HG02884 (cell line): ENCODE data around the gene XCL1.
A peak's percentile ranks its signal among the peaks of the same experiment; 100 is the strongest.

ENCODE experiments used
- ATAC-seq: cut with Tn5 transposase; IDR thresholded peaks from one replicate; pipeline ENCODE4 v1.9.1; 2021; ENCODE audit warnings: mild to moderate bottlenecking, moderate library complexity; ENCODE audit not compliant: unreplicated experiment

Gene XCL1

DNA sequence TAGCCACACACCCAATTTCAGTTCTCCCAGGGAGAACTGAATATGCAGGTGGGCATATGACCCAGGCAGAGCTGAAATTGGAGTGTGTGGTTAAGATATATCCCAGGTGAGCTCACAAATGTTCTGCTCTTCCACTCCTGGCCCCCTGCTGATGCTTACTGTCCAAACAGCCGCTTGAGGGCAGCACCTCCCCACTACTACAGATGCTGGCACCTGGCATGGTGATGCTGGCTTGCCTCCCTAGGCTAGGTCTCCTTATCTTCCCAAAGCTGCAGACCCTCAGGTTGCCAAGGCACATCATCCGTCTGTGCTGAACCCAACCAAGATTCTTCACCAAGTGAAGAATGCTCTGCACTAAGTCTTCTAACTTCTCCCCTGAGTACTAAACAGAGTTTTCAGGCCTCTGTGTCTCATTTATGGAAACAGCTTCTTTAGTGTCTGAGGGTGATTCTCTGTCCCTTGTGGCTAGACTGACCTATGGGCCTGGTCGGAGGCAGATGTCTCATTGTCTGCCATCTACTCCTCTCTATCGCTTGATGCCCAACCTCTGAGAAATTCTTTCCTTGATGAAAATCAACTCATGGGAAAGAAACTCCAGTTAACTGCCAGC lies 27.2 kb downstream of the XCL1 start:
- ATAC-seq, result peak; percentile 48

DNA sequence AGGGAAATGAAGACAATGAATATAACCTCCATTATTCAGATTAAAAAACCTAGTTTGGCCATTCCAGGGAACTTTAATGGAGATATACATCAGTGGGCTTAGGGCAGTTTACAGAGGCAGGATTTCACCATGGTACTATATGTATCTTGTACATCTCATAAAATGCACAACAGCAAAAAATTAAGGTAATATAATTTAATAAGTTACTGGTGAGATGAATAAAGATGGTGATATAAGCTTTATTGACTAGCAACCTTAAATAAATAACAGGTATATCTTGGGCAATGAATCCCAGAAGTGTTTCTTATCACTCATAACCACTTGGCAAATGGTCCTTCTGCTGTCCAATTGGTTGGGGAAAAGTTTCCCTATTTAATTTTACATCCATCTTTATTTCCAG lies 29.0 kb downstream of the XCL1 start:
- no peak for ATAC-seq

DNA sequence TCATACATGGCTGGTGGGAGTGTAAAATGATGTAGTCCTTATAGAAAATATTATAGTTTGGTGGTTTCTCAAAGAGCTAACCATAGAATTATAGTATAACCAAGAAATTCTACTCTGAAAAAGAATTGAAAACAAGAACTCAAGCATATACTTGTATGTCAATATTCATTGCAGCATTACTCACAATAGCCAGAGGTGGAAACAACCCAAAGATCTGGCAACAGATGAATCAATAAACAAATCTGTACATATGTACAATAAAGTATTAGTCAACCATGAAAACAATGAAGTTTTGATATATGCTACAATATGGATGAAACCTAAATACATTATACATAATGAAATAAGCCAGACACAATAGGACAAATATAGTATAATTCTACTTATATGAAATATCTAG lies 29.7 kb downstream of the XCL1 start:
- no peak for ATAC-seq

DNA sequence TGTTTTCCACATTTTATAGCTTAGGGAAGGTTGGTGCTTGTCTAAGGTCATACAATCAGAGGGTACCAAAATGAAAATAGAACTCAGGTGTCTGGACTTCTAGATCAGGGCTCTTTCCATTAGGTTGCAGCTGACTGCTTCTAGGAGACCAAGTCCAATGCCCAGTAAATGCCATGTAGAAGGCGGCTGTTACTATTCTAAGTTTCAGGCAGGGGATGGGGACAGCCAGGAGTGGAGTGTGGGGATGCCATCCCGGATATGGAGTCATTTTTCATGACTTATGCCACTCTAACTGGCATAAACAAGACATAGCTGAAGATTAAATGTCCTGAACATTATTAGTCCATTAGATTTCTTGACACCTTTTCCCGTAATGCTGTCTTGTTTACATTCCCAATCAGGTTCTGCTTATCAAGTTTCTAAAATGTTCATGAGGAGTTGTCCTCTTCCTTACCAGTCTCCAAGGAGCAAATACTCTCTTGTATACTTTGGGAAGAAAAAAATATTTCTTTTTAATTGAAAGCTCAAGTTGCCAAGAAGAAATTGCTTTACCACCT lies 31.5 kb downstream of the XCL1 start:
- no peak for ATAC-seq

DNA sequence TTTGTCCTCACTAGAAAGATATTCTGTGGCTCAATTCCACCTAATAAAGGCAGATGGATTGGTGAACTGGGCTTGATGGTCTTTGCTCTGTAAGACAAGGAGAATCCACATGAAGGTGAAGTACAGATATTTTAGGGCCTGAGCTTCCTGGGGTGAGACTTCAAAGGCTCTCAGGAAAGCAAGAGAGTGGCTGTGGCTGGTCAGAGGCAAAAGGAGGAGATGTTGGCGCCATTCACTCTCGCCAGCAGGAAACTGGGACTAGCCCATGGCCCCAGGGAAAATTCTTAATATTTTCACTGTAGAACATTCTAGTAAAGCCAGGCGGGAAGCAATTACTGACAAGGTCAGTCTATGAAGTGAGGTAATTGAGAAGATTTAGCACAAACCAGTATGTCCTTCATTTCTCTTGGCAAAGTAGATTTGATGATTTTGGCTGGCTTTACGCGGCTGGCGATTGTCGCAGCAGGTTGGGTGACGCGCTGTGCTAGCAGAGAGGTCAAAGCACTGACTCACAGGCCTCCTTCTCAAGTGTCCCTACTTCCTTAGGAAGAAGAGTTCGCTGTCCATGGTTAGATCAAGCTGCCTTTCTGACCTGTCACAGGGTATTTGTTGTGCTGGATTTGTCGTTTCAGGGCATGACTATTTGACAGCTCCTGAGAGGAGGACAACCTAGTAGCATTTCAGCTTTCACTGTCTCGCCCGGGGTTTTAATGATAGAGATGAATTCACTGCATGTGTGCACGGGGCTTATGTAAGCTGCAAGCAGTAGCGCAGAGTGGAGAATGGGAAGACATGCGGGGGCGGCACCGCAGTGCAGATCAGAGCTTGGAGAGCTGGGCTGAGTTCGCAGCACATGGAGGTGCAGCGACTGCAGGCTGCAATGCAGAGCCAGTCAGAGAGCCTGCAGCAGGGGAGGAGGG lies 32.7 kb downstream of the XCL1 start:
- ATAC-seq, result no peak

DNA sequence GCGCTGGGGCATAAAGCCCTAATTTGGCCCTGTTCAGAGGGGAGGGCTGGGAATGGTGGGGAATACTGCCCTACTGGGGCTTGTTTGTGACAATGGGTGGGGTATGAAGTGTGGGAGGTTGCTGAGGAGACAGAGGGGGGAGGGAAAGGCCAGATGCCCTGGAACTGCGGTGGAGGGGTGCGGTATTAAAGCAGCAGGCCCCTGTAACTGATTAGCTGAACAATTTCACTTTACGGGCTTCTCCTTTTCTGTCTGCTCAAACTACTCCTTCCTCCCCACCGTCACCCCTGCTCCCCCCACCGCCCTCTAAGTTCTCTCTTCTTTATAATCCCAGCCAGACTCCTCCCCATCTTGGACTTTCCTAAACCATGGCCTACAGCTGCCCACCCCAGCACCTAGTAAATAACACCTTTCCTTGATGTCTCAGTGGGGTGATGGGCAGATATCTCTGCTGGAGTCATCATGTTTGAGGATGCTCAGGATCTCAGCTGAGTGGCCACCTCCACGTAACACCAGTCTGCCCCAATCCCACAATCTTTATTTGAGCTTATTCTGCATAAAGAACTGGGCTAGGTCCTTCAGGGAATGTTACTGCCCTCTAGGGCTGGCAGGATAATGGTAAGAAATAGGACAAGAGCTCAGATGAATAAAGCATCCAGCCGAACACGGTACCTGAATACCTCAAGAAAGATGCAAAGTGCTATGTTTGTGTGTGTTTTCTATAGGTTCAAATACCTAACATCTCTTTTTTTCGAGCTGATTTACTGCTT lies 33.5 kb downstream of the XCL1 start:
- no peak for ATAC-seq

DNA sequence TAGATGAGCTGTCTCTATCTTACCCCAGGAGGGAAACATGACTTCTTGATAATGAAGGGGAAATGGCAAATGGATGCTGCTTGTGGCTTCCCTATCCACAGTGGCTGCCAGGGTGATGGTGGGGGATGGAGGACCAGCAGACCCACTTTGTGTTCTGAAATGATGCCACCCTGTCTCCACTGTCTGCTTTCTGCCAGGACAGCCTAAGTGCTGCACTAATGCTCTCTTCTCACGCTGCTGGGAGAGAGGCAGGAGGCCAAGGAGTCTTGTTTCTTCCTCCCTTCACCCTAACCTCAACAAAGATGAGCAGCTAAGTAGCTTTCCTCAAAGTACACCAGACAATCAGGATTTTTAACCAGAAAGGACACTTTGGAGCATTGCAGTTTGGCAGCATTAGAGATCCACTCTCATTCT lies 36.6 kb downstream of the XCL1 start:
- no peak for ATAC-seq

DNA sequence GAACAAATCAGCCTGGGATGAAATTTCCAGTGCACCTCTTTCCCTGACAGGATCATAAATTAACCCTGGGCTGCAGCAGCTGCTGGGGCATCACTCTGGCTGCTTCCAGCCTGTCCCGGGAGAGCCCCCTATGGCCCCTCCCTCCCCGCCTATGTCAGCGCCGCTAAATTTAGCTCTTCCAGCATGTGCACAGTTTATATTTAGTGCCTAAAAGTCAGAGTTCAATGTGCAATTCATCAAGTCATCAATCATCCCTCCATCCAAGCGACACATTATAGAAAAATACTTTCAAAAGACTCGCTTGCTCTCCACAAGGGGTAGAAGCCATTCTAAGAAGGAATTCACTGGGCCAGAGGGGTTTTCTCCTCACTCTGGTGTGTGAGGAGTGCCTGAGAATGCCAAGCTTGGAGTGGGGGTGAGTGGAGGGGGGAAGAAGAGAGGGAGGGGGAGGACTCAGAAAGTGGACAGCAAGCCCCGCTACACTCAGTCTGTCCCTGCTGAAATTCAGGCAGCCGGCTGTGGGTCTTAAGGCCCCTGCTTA lies 37.4 kb downstream of the XCL1 start:
- no peak for ATAC-seq

DNA sequence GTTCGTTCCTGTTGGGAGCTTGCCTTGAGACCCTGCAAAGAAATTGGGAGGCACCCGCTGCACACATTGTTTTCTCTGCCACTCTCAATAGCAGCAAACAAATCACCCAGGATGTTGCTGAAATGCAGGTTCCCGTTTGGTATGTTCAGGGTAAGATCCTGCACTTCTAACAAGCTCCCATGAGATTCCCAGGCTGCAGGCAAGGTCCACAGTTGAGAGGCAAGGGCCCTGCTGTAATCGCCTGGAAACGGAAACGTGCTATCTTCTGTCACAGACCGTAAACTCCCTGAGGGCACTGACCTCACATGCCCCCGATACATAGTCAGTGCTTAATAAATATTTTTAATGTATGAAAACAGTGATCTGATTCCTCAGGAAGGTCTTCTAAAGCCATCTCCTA lies 37.8 kb downstream of the XCL1 start:
- ATAC-seq, result no peak

DNA sequence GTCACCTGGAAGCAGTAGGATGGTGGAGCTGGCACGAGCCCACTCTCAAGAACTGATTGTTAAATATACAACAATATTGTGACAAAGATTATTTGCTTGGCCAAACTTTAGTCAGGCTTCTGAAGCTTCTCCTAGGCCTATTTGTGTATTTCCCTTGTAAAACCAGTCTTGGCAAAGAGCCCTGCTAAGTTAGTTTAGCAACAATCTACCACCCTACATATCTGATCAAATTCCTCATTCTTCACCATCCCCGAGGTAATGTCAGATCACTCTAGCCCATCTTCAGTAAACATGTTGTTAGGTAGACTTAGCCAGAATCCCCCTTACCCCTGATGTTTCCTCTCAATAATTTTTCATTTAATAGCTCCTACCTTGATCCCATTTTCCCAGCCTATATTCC lies 39.6 kb downstream of the XCL1 start:
- ATAC-seq, result no peak

DNA sequence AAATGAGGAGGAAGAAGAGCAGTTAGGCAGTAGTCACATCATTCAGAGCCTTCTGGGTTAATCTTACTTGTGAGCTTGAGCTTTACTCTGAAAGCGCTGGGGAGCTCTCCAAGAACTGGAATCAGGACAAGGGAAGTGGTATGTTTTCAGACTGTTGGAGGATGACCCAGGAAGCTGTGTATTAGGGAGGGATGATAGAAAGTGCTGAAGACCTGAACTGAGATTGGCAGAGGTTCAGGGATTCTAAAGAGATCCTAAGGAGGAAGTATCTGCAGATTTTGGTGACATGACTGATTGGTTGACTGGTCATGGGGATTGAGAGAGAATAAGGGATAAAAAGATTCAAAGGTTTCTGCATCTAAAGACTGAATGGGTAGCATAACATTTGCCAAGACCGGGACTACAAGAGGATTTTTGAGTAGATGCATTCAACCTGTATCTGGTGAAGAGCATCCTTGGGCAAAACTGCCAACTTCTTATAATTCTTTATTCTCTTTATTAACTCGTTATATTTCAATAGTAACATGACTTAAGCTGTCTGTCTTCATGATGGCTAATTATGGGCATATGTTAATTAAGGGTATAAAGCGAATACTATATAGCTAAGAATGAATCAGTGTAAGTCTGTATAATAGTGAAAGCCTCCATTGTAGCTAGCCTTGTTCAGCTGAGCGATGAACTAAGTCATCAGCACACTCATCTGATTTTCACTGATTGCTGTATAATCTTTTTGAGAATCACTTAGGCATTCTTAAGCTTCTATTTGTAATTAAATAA lies 41.8 kb downstream of the XCL1 start:
- ATAC-seq, result no peak

DNA sequence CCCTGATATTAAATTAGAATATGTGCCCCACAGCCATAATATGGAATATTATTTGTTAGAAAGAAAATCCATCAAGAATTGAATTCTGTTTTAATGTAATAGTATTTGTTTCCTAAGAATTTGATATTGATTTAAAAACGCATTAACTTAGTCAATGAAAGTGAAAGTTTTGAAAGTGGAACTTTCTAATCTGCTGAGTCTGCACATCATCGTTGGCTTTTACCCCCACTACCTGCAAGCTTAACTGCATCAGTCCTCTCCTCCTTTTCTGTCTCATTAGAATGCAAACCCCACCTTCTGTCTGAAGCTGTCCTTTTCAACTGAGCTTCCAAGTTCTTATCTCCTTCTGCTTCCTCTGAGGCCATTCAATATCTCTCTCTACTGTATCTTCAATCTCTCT lies 42.5 kb downstream of the XCL1 start:
- ATAC-seq, result no peak

DNA sequence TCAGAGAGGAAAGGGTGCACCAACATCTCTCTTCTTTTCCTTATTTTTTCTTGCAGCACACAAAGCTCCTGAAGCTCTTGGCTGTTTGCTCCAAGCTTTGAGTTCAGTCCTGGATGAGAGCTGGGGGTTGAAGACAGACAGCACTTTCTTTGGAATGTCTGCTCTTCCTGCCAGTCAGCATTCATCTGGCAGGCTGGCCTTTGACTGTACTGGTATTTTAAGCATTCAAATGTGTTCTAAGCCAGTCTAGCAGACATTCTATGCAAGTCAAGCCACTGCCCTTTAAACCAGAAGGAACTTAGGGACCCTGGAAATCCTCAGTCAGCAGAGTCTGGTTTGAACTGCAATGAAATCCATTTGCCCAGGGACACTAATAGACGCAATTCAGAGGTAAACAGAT lies 45.0 kb downstream of the XCL1 start:
- no peak for ATAC-seq

DNA sequence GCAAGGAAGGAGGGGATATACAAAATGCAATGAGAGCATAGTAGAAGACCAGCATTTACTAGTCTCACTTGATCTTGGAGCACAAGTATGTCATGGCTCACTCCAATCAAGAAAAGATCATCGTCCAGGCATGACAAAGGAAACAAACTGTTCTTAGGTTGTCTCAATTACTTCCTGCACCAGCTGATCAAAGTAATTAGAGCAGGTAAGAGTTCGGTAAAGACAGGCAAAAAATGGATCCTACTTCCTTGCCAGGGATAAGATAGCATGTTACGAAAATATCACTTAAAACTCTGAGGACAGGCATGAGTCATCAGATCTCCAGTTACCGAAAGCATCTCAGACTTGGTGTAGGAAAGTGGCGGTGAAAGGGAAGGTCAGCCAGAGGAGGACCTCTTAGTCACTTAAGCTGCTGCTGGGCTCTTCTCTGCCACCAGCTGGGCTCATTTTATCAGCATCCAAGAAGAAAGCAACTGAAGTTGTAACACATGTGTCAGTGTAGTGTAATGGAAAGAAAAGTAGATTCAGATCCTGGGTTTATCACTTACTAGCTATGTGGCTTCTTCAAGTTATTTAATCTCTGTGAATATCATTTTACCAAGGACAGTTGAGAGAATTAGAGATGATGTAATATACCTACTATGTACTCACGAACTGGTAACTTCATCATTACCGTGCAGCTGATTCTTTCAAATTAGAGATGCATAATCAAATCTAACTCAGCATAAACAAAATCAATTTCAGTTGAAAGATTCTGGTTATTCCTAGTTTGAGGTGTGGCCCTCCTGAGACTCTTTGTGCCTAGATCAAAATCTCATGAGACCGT lies 46.8 kb downstream of the XCL1 start:
- no peak for ATAC-seq

DNA sequence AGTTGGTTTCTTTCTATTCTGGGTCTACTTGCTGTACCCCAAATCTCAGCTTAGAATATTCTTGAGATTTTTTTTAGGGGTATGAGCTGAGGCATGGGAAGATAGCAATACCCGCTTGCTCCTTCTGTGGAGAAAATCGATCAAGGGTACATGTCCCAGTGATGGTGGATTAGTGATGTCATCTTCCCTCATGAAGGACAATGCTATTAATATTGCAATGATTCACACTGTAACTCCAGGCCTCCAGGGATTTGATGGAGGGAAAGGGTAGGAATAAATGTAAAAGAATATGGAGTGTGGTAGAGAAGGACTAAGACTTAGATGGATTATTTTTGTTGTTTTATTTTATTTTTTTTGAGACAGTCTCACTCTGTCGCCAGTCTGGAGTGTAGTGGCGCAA lies 47.4 kb downstream of the XCL1 start:
- no peak for ATAC-seq

DNA sequence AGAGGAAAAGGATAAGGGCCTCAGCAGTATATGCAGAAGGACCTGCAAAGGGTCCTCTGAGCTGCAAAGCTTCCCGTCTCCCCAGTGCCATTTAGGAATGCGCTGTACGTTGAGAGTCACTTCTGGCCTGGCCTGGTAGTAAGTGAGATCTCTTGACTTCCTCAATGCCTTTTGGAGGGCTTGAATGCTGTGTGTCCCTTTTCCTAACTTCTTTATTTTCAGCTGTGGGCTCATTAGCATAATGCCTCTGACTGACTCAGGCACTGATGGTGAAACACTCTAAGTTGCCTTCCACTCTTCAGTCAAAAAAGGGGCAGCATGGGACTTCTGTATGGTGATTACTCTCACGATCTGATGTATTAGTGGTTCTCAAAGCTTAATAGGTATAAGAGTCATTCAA lies 49.9 kb downstream of the XCL1 start:
- ATAC-seq, result no peak

DNA sequence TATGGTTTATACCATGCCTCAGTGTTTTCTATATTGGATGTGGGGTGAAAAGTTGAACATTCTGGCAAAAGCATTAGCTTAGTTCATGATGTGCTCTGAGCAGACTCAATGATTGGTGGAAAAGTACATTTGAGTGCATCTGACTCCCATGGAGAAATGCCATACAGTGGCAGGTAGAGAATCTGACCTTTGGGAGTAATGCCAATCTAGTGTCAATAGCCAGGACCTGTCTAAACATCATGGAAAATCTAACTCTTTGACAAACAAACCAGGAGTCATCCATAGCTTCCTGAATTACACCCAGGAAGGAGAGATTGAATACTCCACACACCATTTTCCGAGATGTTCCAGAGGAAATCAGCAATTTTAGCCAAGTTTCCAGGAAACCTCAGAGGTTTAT lies 51.0 kb downstream of the XCL1 start:
- no peak for ATAC-seq

DNA sequence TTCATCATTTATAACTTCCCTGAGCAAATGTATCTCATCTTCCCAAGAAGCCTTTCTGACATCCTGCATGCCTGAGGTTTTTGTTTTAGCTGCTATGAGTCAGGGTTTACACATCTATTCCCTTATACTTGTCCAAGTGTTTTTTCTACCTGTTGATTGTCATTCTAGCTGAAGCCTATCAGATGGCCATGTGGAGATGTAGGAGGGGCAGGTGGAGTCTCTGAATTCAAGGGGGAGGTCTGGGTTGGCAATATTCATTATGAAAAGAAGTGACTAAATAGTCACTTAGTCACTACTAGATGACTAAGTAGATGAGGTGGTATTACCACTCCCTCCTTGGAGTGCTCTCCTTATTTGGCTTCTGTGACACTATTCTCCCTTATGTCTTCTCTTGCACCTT lies 52.4 kb downstream of the XCL1 start:
- ATAC-seq, result no peak

DNA sequence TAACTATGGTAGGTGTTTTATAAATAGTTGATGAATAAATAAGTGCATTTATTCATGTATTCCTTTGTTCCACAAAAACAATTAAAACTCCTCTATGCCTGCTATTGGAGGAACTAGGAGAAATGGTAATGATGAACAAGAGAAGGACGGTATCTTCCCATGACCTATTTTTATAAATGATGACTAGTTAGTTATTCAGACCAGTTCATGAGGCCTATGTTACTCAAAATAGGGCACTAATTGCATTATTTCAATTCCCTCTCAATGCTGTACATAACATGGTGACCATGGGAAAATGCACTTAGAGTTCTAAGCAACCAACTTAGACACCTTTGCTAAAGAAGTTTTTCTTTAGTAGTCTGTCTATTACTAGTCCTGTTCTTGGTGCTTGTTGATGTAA lies 53.1 kb downstream of the XCL1 start:
- no peak for ATAC-seq
